Head of caudate nucleus (tissue), 42 donors: ENCODE measurements around the gene HECA.
"Not testable (repeated sequence)": the region's sequence is repeated elsewhere in the genome, so short reads cannot be mapped to it uniquely, and the experiment has no call there.

ENCODE experiments used
- DNase-seq, 42 donors: peaks; one replicate each; pipeline versions ENCODE4 v3.0.0 to v3.0.0-alpha.2; 2020 to 2021; ENCODE audit warnings: mixed read lengths in 7 of 42
- intact Hi-C: fragments of 100-400 bp; cut with DNase I; formaldehyde crosslinking; loops from one replicate; pipeline ENCODE4 v1.15.0; 2022

The HECA gene

GRCh38 chr6:139184459-139184858 is 49.6 kb downstream of the HECA start:
- intact Hi-C loops, result no loop called here
- DNase-seq, result no peak

DNA sequence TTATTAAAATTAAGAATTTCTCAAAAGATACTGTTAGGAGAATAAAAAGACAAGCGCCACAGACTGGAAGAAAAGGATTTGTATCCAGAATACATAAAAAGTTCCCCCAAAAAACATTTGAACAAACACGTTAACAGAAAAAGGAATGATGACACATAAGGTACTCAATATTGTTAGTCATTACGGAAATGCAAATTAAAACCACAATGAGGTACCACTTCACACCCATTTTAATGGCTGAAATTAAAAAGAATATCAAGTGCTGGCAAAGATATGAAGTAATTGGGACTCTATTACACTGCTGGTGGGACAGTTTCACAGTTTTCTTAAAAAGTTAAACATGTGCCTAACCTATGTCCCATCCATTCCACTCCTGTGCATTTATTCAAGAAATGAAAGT is 51.4 kb downstream of the HECA start:
- intact Hi-C loops, result no loop called here
- no peak for DNase-seq

GRCh38 chr6:139186692-139187091 is 51.8 kb downstream of the HECA start:
- DNase-seq, result no peak
- intact Hi-C loops, result no loop called here

DNA sequence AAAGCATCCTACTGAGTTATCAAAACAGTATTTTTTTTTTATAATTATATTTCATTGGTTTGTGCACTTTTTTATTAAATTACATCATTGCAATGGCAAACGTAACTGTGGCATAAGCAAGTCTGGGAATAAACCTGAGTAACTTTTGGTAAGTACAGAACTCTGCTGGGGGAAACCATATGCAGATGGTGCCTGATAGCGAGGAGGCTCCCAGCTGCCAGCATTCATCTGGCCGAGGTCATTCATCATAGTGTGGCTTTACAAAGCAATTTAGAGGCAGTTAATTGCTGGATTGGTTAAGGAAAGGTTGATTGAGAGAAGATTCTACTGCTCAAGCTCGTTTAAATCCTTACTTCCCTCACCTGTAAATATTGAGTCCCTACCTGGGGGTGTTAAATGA is 52.6 kb downstream of the HECA start:
- intact Hi-C loops, result no loop called here
- no peak for DNase-seq

- intact Hi-C loops, result no loop called here
- no peak for DNase-seq
These were observed 54.8 kb downstream of the HECA start for GRCh38 chr6:139189665-139190064.

DNA sequence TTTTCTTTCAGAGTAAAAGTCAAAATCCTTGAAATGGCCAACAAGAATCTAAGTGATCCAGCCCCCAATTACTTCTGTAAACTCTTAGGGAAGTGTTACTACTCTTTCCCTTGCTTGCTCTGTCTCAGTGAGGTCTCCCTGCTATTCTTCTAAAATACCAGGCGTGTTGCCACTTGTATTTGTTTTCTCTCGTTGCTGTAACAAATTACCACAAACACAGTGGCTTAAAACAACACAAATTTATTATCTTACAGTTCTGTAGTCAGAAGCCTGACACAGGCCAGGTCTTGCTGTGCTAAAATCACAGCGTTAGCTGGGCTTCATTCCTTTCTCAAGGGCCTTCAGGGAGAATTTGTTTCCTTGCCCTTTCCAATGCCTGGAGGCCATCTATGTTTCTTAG is 59.9 kb downstream of the HECA start:
- intact Hi-C loops, result no loop called here

DNA sequence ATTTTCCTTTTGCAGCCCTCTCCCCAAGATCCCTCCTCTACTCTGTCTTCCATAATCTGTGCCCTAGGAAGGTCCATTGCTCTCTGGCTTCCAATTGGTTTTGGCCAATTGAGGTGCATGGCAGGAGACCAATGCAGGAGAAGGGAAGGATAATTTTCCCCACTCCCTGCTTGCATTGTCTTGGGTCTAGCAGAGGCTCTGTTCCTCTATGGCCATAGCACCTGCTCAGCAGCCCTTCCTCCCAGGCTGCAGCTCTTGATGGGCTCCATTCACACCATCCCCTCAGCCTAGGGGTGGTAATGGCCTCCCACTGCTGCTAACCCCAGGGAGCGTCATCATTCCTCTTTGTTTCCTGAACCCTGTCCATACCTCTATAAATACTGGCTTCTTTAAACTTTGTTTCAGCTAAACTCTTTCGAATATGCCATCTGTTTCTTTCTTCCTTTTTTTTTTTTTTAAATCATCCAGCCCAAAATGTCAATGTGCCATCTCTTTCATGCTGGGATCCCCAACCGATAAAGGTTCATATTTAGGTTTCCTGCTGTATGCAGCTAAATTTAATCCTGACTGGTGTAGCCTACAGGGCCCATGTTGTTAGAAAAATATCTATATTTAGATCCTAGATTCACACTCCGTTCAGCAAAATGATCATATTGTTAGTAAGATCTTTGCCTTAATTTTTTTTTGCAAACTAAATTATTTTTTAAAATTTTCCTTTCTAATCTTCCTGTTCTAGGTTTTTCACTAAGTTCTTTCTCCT is 63.8 kb downstream of the HECA start:
- intact Hi-C loops, result no loop called here
- no peak for DNase-seq

More for the DNA sequence above, 59.9 kb downstream of the HECA start:
- DNase-seq, result no peak

GRCh38 chr6:139201378-139201777 is 66.5 kb downstream of the HECA start:
- intact Hi-C loops, result no loop called here
- no peak for DNase-seq

DNA sequence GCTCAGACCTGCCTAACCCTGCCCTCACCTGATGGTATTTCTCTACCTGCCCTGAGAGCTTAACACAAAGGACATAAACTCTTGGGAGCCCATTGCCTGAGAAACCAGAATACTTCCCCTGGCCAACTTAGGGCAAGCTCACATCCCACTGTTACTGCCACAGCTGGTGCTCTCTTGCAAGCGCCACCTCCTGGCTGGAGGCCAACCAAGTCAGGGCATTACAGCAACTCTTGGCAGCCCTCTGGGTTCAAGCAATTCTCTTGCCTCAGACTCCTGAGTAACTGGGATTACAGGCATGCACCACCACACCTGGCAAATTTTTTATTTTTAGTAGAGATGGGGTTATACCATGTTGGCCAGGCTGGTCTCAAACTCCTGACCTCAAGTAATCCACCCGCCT is 70.1 kb downstream of the HECA start:
- intact Hi-C loops, result no loop called here
- no peak for DNase-seq

- no peak for DNase-seq
- intact Hi-C loops, result no loop called here
These were observed 71.0 kb downstream of the HECA start for GRCh38 chr6:139205843-139206242.

GRCh38 chr6:139210766-139211165 is 75.9 kb downstream of the HECA start:
- intact Hi-C loops, DNase-seq: not testable (repeated sequence)

DNA sequence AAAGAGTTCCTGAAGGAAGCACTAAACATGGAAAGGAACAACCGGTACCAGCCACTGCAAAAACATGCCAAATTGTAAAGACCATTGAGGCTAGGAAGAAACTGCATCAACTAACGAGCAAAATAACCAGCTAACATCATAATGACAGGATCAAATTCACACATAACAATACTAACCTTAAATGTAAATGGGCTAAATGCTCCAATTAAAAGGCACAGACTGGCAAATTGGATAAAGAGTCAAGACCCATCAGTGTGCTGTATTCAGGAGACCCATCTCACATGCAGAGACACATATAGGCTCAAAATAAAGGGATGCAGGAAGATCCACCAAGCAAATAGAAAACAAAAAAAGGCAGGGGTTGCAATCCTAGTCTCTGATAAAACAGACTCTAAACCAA is 77.6 kb downstream of the HECA start:
- DNase-seq, intact Hi-C loops: not testable (repeated sequence)

- DNase-seq, result peak; percentile 39 to 88 (median 76)
- intact Hi-C loops, result loop anchor here (5.0 kb wide), 1 partner anchor 143 kb away; no protein-coding TSS in a partner anchor
These were observed 84.4 kb downstream of the HECA start for GRCh38 chr6:139219271-139219729.

DNA sequence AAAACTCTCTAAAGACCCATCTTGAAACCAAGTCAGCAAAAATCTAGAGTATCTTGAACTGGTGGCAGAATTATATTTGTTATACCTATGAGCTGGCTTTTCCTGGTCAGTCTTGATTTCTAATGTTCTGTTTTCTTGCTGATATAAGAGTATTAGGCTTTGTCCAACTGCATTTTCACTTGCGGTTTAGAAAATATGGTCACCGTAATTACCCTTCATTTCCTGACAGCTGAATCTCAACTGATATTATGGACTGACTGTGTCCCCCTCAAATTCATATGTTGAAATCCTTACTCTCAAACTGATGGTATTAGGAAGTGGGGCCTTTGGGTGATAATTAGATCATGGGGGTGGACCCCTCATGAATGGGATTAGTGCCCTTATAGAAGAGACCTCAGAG is 84.9 kb downstream of the HECA start:
- intact Hi-C loops, result loop anchor here (5.0 kb wide), 1 partner anchor 143 kb away; no protein-coding TSS in a partner anchor
- DNase-seq, result no peak

- intact Hi-C loops, DNase-seq: not testable (repeated sequence)
These were observed 93.5 kb downstream of the HECA start for GRCh38 chr6:139228387-139228786.
